Prostate gland (tissue), 2 donors: ENCODE results near the gene CDH5.

Source experiments
- CTCF ChIP-seq, 4 experiments: fragments of 200-600 bp in 2 of 4; fragments of 450-650 bp in 2 of 4; sonication (generic) in 2 of 4; IDR thresholded peaks; 1 replicate in 3 of 4; 2 replicates in 1 of 4; pipeline ENCODE4 v1.5.1; 2016 to 2019; ENCODE audit warnings: antibody characterized with exemption in 4 of 4, mild to moderate bottlenecking in 2 of 4, moderate library complexity in 2 of 4
- POLR2A ChIP-seq: fragments of 450-650 bp; IDR thresholded peaks from one replicate; pipeline ENCODE4 v1.6.1; 2016; ENCODE audit warnings: antibody characterized with exemption, mild to moderate bottlenecking

- TF ChIP-seq CTCF (IDR thresholded peaks at IDR 0.05) (no peak), POLR2A (no peak)
Observed at GRCh38 chr16:66400503-66401380, 34.3 kb downstream of the CDH5 start.
